Esophagus squamous epithelium (tissue), 5 donors: Measurements from ENCODE around the gene SCAF8. TPM values are rescaled to one million over a fixed set of nuclear protein-coding genes. Genes with fewer than 3 reads are reported as not detected.

ENCODE experiments used
- DNase-seq: peaks from one replicate; lab custom pipeline; 2025; lab: John Stamatoyannopoulos, UW
- H3K27ac ChIP-seq, 4 donors: fragments of 200-600 bp; sonication (generic); one replicate each; pipeline ENCODE4 v1.5.1; 2016 to 2019; ENCODE audit warnings: mild to moderate bottlenecking in 1 of 4
- H3K27me3 ChIP-seq, 4 donors: fragments of 200-600 bp; sonication (generic); 1 replicate in 3 of 4; 2 replicates in 1 of 4; pipeline versions ENCODE4 v1.5.1 to v1.6.0; 2017 to 2021; ENCODE audit warnings: antibody characterized with exemption in 1 of 4
- H3K36me3 ChIP-seq, 3 donors: fragments of 200-600 bp; sonication (generic); one replicate each; pipeline ENCODE4 v1.5.1; 2016 to 2019
- H3K4me1 ChIP-seq, 3 donors: fragments of 200-600 bp; sonication (generic); one replicate each; pipeline ENCODE4 v1.5.1; 2017 to 2019
- H3K4me3 ChIP-seq, 4 donors: fragments of 200-600 bp; sonication (generic); 1 replicate in 3 of 4; 2 replicates in 1 of 4; pipeline ENCODE4 v1.5.1; 2016 to 2019; ENCODE audit warnings: mild to moderate bottlenecking in 2 of 4, moderate library complexity in 1 of 4
- H3K9me3 ChIP-seq, 3 donors: fragments of 200-600 bp; sonication (generic); one replicate each; pipeline ENCODE4 v1.5.1; 2016 to 2019
- CTCF ChIP-seq, 6 experiments: fragments of 450-650 bp in 4 of 6; fragments of 200-600 bp in 2 of 6; sonication (generic) in 2 of 6; IDR thresholded peaks; one replicate each; pipeline ENCODE4 v1.5.1; 2016 to 2019; ENCODE audit warnings: antibody characterized with exemption in 6 of 6, mild to moderate bottlenecking in 4 of 6, moderate library complexity in 4 of 6
- POLR2A ChIP-seq, 4 donors: fragments of 450-650 bp; IDR thresholded peaks; one replicate each; pipeline ENCODE4 v1.6.1; 2017; ENCODE audit warnings: antibody characterized with exemption in 4 of 4, mild to moderate bottlenecking in 4 of 4, moderate library complexity in 3 of 4
- WGBS, 2 donors: methylation state at CpG; one replicate each; pipeline ENCODE4 v1.1.5; 2018; 5-methylcytosine and 5-hydroxymethylcytosine counted together
- intact Hi-C: fragments of 100-400 bp; cut with DNase I; formaldehyde crosslinking; loops from one replicate; pipeline ENCODE4 v1.15.0; 2022
- total RNA-seq, 4 donors: library from RNA; depleted of rRNA; stranded (reverse); fragments of >200 nt; gene quantifications; one replicate each; pipeline ENCODE4 v1.1.0, GENCODE V29; 2016
- donor health status: DM: yes; HTN: yes; CAD: no.

The SCAF8 gene
- total RNA-seq, 4 donors from 2014 or later, result 14.8 to 31.3 (median 20.5) TPM

- no peaks in the 10 kb centered on the region for H3K9me3 ChIP-seq
- DNase-seq, result no peak
- 87 to 88% methylated on average over 2 of the region's 2 CpGs for WGBS, 2 donors
- no peaks in the 10 kb centered on the region for H3K4me1 ChIP-seq
- H3K27me3 ChIP-seq, result no peaks in the 10 kb centered on the region
- H3K36me3 ChIP-seq, result peaks cover 0 to 8% (median 0%) of the 10 kb centered on the region in 3 donors
- H3K4me3 ChIP-seq, result no peak overlapping the region
- no peak overlapping the region for H3K27ac ChIP-seq
- no peak for TF ChIP-seq POLR2A (IDR thresholded peaks at IDR 0.05)
- no peak for TF ChIP-seq CTCF (IDR thresholded peaks at IDR 0.05)
- intact Hi-C loops, result no loop called here
These were observed 114.1 kb downstream of the SCAF8 start for GRCh38 chr6:154847318-154847717.

- no peaks in the 10 kb centered on the region for H3K9me3 ChIP-seq
- no peak for DNase-seq
These were observed 115.4 kb downstream of the SCAF8 start for GRCh38 chr6:154848580-154848979.

DNA sequence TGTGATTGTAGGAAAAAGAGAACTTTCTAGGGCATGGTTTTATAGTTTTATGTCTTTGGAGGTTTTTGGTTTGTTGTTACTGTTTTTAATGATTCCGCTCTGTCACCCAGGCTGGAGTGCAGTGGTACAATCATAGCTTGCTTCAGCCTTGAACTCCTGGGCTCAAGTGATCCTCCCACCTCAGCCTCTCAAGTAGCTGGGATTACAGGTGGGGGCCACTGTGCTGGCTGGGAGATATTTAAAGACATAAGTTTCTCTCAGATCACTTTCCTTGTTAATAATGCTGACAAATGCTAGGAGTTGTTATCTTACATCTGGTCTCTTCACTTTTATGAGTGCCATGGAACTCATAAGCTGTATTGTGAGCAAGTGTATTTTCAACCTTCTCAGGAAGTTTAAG is 116.3 kb downstream of the SCAF8 start:
- WGBS, 2 donors, result 93 to 100% methylated on average over 1 of the region's 1 CpG
- Histone ChIP-seq H3K4me3 (no peak overlapping the region), H3K27me3 (no peaks in the 10 kb centered on the region), H3K36me3 (peaks cover 0 to 17% (median 0%) of the 10 kb centered on the region in 3 donors), H3K9me3 (no peaks in the 10 kb centered on the region), H3K4me1 (no peaks in the 10 kb centered on the region), H3K27ac (no peak overlapping the region)
- TF ChIP-seq CTCF (IDR thresholded peaks at IDR 0.05) (no peak), POLR2A (IDR thresholded peaks at IDR 0.05) (no peak)
- no peak for DNase-seq
- intact Hi-C loops, result no loop called here

More at GRCh38 chr6:154848580-154848979, 115.4 kb downstream of the SCAF8 start:
- Histone ChIP-seq H3K27me3 (no peaks in the 10 kb centered on the region), H3K36me3 (peaks cover 0 to 17% (median 0%) of the 10 kb centered on the region in 3 donors), H3K4me3 (no peak overlapping the region), H3K4me1 (no peaks in the 10 kb centered on the region), H3K27ac (no peak overlapping the region)
- intact Hi-C loops, result no loop called here
- TF ChIP-seq CTCF (IDR thresholded peaks at IDR 0.05) (no peak), POLR2A (IDR thresholded peaks at IDR 0.05) (no peak)

- H3K36me3 ChIP-seq, result peaks cover 0 to 17% (median 0%) of the 10 kb centered on the region in 3 donors
- intact Hi-C loops, result no loop called here
- H3K9me3 ChIP-seq, result no peaks in the 10 kb centered on the region
- no peak for DNase-seq
- no peak overlapping the region for H3K4me3 ChIP-seq
- no peaks in the 10 kb centered on the region for H3K4me1 ChIP-seq
- no peaks in the 10 kb centered on the region for H3K27me3 ChIP-seq
- TF ChIP-seq CTCF (IDR thresholded peaks at IDR 0.05) (no peak), POLR2A (IDR thresholded peaks at IDR 0.05) (no peak)
- H3K27ac ChIP-seq, result no peak overlapping the region
- 80 to 81% methylated on average over 3 of the region's 3 CpGs for WGBS, 2 donors
These were observed 119.5 kb downstream of the SCAF8 start for GRCh38 chr6:154852687-154853086.

- no peak overlapping the region for H3K4me3 ChIP-seq
- peaks cover 0 to 14% (median 0%) of the 10 kb centered on the region in 3 donors for H3K36me3 ChIP-seq
- DNase-seq, result no peak
- no peaks in the 10 kb centered on the region for H3K27me3 ChIP-seq
- no peak for TF ChIP-seq POLR2A (IDR thresholded peaks at IDR 0.05)
- H3K9me3 ChIP-seq, result no peaks in the 10 kb centered on the region
- intact Hi-C loops, result no loop called here
- no peaks in the 10 kb centered on the region for H3K4me1 ChIP-seq
- WGBS, 2 donors, result 92 to 95% methylated on average over 5 of the region's 5 CpGs
- H3K27ac ChIP-seq, result no peak overlapping the region
These were observed 124.3 kb downstream of the SCAF8 start for GRCh38 chr6:154857529-154857928.

GRCh38 chr6:154861825-154862224 is 128.6 kb downstream of the SCAF8 start:
- H3K27me3 ChIP-seq, result no peaks in the 10 kb centered on the region
- no peak overlapping the region for H3K4me3 ChIP-seq
- H3K36me3 ChIP-seq, result peaks cover 0 to 10% (median 0%) of the 10 kb centered on the region in 3 donors
- peaks cover 0 to 13% (median 0%) of the 10 kb centered on the region in 3 donors for H3K4me1 ChIP-seq
- intact Hi-C loops, result no loop called here
- TF ChIP-seq CTCF (IDR thresholded peaks at IDR 0.05) (no peak), POLR2A (IDR thresholded peaks at IDR 0.05) (no peak)
- H3K27ac ChIP-seq, result no peak overlapping the region
- H3K9me3 ChIP-seq, result no peaks in the 10 kb centered on the region
- whole genome bisulfite sequencing, 2 donors, result 27 to 80% methylated on average over 1 of the region's 1 CpG
- DNase-seq, result no peak
